Memory B cell (primary cell): ENCODE measurements around the gene DLGAP1.

Experiments used
- ATAC-seq: fragments of 150-1000 bp; cut with Tn5 transposase; 2 replicates; pipeline ENCODE4 v1.10.0; 2021; ENCODE audit warnings: low read depth, mild to moderate bottlenecking, moderate library complexity
- DNase-seq, 2 donors: peaks; one replicate each; pipeline ENCODE4 v3.0.0; 2022; ENCODE audit warnings: low spot score in 2 of 2
- H3K27ac Mint-ChIP-seq: one replicate; pipeline ENCODE4 v1.8.0; 2022; ENCODE audit warnings: mild to moderate bottlenecking, moderate library complexity, mixed read lengths
- H3K27me3 Mint-ChIP-seq: one replicate; pipeline ENCODE4 v1.8.0; 2022; ENCODE audit warnings: mixed read lengths
- H3K36me3 Mint-ChIP-seq: one replicate; pipeline ENCODE4 v1.8.0; 2022; ENCODE audit warnings: mild to moderate bottlenecking, mixed read lengths
- H3K4me1 Mint-ChIP-seq: one replicate; pipeline ENCODE4 v1.8.0; 2022; ENCODE audit warnings: mixed read lengths
- H3K4me3 Mint-ChIP-seq: one replicate; pipeline ENCODE4 v1.8.0; 2022; ENCODE audit warnings: mild to moderate bottlenecking, moderate library complexity, mixed read lengths
- H3K9me3 Mint-ChIP-seq: one replicate; pipeline ENCODE4 v1.8.0; 2022; ENCODE audit warnings: mixed read lengths

Gene DLGAP1

GRCh38 chr18:3728704-3729437 is 726.2 kb downstream of the DLGAP1 start:
- H3K4me1 Mint-ChIP-seq = peaks cover 8% of the 10 kb centered on the region
- no peak overlapping the region for H3K27ac Mint-ChIP-seq

GRCh38 chr18:3727274-3727673 is 727.8 kb downstream of the DLGAP1 start:
- H3K27me3 Mint-ChIP-seq = peaks cover 12% of the 10 kb centered on the region
- peaks cover 2% of the 10 kb centered on the region for H3K9me3 Mint-ChIP-seq
- DNase-seq (no peak), ATAC-seq (no peak)
- no peaks in the 10 kb centered on the region for H3K36me3 Mint-ChIP-seq
- H3K4me1 Mint-ChIP-seq = peaks cover 8% of the 10 kb centered on the region
- H3K4me3 Mint-ChIP-seq = no peak overlapping the region
- no peak overlapping the region for H3K27ac Mint-ChIP-seq

More at GRCh38 chr18:3728704-3729437, 726.2 kb downstream of the DLGAP1 start:
- no peaks in the 10 kb centered on the region for H3K36me3 Mint-ChIP-seq
- peaks cover 10% of the 10 kb centered on the region for H3K27me3 Mint-ChIP-seq
- no peak overlapping the region for H3K4me3 Mint-ChIP-seq
- ATAC-seq (no peak), DNase-seq (no peak)
- peaks cover 2% of the 10 kb centered on the region for H3K9me3 Mint-ChIP-seq

GRCh38 chr18:3726238-3726951 is 728.7 kb downstream of the DLGAP1 start:
- peaks cover 2% of the 10 kb centered on the region for H3K9me3 Mint-ChIP-seq

GRCh38 chr18:3725115-3725514 is 730.0 kb downstream of the DLGAP1 start:
- H3K27ac Mint-ChIP-seq = no peak overlapping the region
- peak; percentile 45 for ATAC-seq
- H3K4me1 Mint-ChIP-seq = peaks cover 8% of the 10 kb centered on the region
- DNase-seq = no peak
- H3K4me3 Mint-ChIP-seq = no peak overlapping the region
- H3K36me3 Mint-ChIP-seq = no peaks in the 10 kb centered on the region
- H3K9me3 Mint-ChIP-seq = peaks cover 2% of the 10 kb centered on the region
- H3K27me3 Mint-ChIP-seq = peaks cover 12% of the 10 kb centered on the region

More at GRCh38 chr18:3726238-3726951, 728.7 kb downstream of the DLGAP1 start:
- ATAC-seq (peak; percentile 71), DNase-seq (no peak)
- peaks cover 12% of the 10 kb centered on the region for H3K27me3 Mint-ChIP-seq
- no peaks in the 10 kb centered on the region for H3K36me3 Mint-ChIP-seq
- peaks cover 8% of the 10 kb centered on the region for H3K4me1 Mint-ChIP-seq
- H3K4me3 Mint-ChIP-seq = no peak overlapping the region
- H3K27ac Mint-ChIP-seq = no peak overlapping the region

- ATAC-seq (no peak), DNase-seq (no peak)
- Mint-ChIP-seq H3K9me3 (peaks cover under 1% of the 10 kb centered on the region), H3K27ac (no peak overlapping the region), H3K27me3 (peaks cover 9% of the 10 kb centered on the region), H3K4me3 (no peak overlapping the region), H3K4me1 (peaks cover 8% of the 10 kb centered on the region), H3K36me3 (no peaks in the 10 kb centered on the region)
Observed at GRCh38 chr18:3723554-3723953, 731.6 kb downstream of the DLGAP1 start.

GRCh38 chr18:3722649-3723433 is 732.3 kb downstream of the DLGAP1 start:
- DNase-seq (no peak), ATAC-seq (no peak)
- Mint-ChIP-seq H3K4me1 (peaks cover 8% of the 10 kb centered on the region), H3K27ac (no peak overlapping the region), H3K27me3 (peaks cover 12% of the 10 kb centered on the region), H3K9me3 (no peaks in the 10 kb centered on the region), H3K4me3 (no peak overlapping the region), H3K36me3 (no peaks in the 10 kb centered on the region)

- no peak overlapping the region for H3K27ac Mint-ChIP-seq
- ATAC-seq = no peak
- no peaks in the 10 kb centered on the region for H3K36me3 Mint-ChIP-seq
Observed at GRCh38 chr18:3721771-3722648, 733.1 kb downstream of the DLGAP1 start.

GRCh38 chr18:3720818-3721545 is 734.1 kb downstream of the DLGAP1 start:
- peaks cover 4% of the 10 kb centered on the region for H3K4me1 Mint-ChIP-seq

More at GRCh38 chr18:3721771-3722648, 733.1 kb downstream of the DLGAP1 start:
- H3K4me1 Mint-ChIP-seq = peaks cover 8% of the 10 kb centered on the region
- no peak for DNase-seq
- H3K9me3 Mint-ChIP-seq = no peaks in the 10 kb centered on the region
- no peak overlapping the region for H3K4me3 Mint-ChIP-seq
- H3K27me3 Mint-ChIP-seq = peaks cover 10% of the 10 kb centered on the region

GRCh38 chr18:3720159-3720558 is 734.9 kb downstream of the DLGAP1 start:
- ATAC-seq = no peak
- no peak overlapping the region for H3K27ac Mint-ChIP-seq
- no peaks in the 10 kb centered on the region for H3K36me3 Mint-ChIP-seq
- H3K9me3 Mint-ChIP-seq = no peaks in the 10 kb centered on the region
- peaks cover 8% of the 10 kb centered on the region for H3K27me3 Mint-ChIP-seq
- H3K4me3 Mint-ChIP-seq = no peak overlapping the region
- DNase-seq = no peak
- peaks cover 3% of the 10 kb centered on the region for H3K4me1 Mint-ChIP-seq

More at GRCh38 chr18:3720818-3721545, 734.1 kb downstream of the DLGAP1 start:
- no peaks in the 10 kb centered on the region for H3K9me3 Mint-ChIP-seq
- ATAC-seq (no peak), DNase-seq (no peak)
- no peak overlapping the region for H3K27ac Mint-ChIP-seq
- peaks cover 8% of the 10 kb centered on the region for H3K27me3 Mint-ChIP-seq
- H3K4me3 Mint-ChIP-seq = no peak overlapping the region
- H3K36me3 Mint-ChIP-seq = no peaks in the 10 kb centered on the region

GRCh38 chr18:3717376-3718025 is 737.6 kb downstream of the DLGAP1 start:
- H3K4me3 Mint-ChIP-seq = no peak overlapping the region
- peaks cover 5% of the 10 kb centered on the region for H3K4me1 Mint-ChIP-seq
- H3K9me3 Mint-ChIP-seq = no peaks in the 10 kb centered on the region
- no peak overlapping the region for H3K27ac Mint-ChIP-seq
- peaks cover 10% of the 10 kb centered on the region for H3K27me3 Mint-ChIP-seq
- no peak for ATAC-seq
- no peak for DNase-seq
- H3K36me3 Mint-ChIP-seq = no peaks in the 10 kb centered on the region

GRCh38 chr18:3716116-3716660 is 738.9 kb downstream of the DLGAP1 start:
- no peak for ATAC-seq
- Mint-ChIP-seq H3K9me3 (no peaks in the 10 kb centered on the region), H3K27me3 (peaks cover 13% of the 10 kb centered on the region), H3K27ac (no peak overlapping the region), H3K36me3 (no peaks in the 10 kb centered on the region), H3K4me1 (peaks cover 5% of the 10 kb centered on the region), H3K4me3 (no peak overlapping the region)
- no peak for DNase-seq
